Measurements from ENCODE around the gene SDK2. TPM values are rescaled to one million over a fixed set of nuclear protein-coding genes. Genes with fewer than 3 reads are reported as not detected.

The SDK2 gene
- polyA plus RNA-seq, 1 experiment, result 0.04 TPM

- ChIA-PET POLR2A (no interaction called here), CTCF (interaction anchor here (3.9 kb wide), 1 partner anchor 768 kb away, joined by 25 read pairs; no protein-coding TSS in a partner anchor)
These were observed 212.6 kb downstream of the SDK2 start for GRCh38 chr17:73431401-73432205.

GRCh38 chr17:73430848-73431247, 213.4 kb downstream of the SDK2 start:
- Histone ChIP-seq H3K4me3 (ENCODE audit: low read depth, low read length) (no peak overlapping the region), H3K36me3 (ENCODE audit: control insufficient read depth, insufficient read depth, low read length) (no peaks in the 10 kb centered on the region), H3K27me3 (ENCODE audit: control insufficient read depth, insufficient read depth, low read length) (no peaks in the 10 kb centered on the region)
- POLR2A ChIA-PET, result no interaction called here
- CTCF ChIA-PET, result interaction anchor here (1.8 to 4.9 kb wide), 3 partner anchors 214 to 769 kb away, joined by 5 to 27 read pairs (median 25); partner anchors contain the start of gene SDK2
- no peak for DNase-seq (ENCODE audit: low read depth)
- TF ChIP-seq CTCF (IDR thresholded peaks at IDR 0.05; ENCODE audit: insufficient read depth, low read depth, low read length), result no peak

More at GRCh38 chr17:73431401-73432205, 212.6 kb downstream of the SDK2 start:
- H3K4me3 ChIP-seq (ENCODE audit: low read depth, low read length), result no peak overlapping the region
- no peak for DNase-seq (ENCODE audit: low read depth)
- H3K36me3 ChIP-seq (ENCODE audit: control insufficient read depth, insufficient read depth, low read length), result no peaks in the 10 kb centered on the region
- TF ChIP-seq CTCF (IDR thresholded peaks at IDR 0.05; ENCODE audit: insufficient read depth, low read depth, low read length), result no peak
- H3K27me3 ChIP-seq (ENCODE audit: control insufficient read depth, insufficient read depth, low read length), result no peaks in the 10 kb centered on the region

GRCh38 chr17:73430165-73430680, 214.0 kb downstream of the SDK2 start:
- H3K4me3 ChIP-seq (ENCODE audit: low read depth, low read length), result no peak overlapping the region
- no peaks in the 10 kb centered on the region for H3K27me3 ChIP-seq (ENCODE audit: control insufficient read depth, insufficient read depth, low read length)
- DNase-seq (ENCODE audit: low read depth), result no peak
- CTCF ChIA-PET, result interaction anchor here (0.7 to 4.9 kb wide), 14 partner anchors 9 to 769 kb away, joined by 3 to 27 read pairs (median 5); partner anchors contain the start of gene SDK2
- H3K36me3 ChIP-seq (ENCODE audit: control insufficient read depth, insufficient read depth, low read length), result no peaks in the 10 kb centered on the region
- no peak for TF ChIP-seq CTCF (IDR thresholded peaks at IDR 0.05; ENCODE audit: insufficient read depth, low read depth, low read length)
- POLR2A ChIA-PET, result no interaction called here

GRCh38 chr17:73429440-73430164, 214.6 kb downstream of the SDK2 start:
- ChIA-PET CTCF (interaction anchor here (0.6 to 4.9 kb wide), 18 partner anchors 8 to 770 kb away, joined by 3 to 27 read pairs (median 4); partner anchors contain the start of gene SDK2), POLR2A (no interaction called here)
- peak; percentile 4 for DNase-seq (ENCODE audit: low read depth)
- peak; percentile 95 for TF ChIP-seq CTCF (IDR thresholded peaks at IDR 0.05; ENCODE audit: insufficient read depth, low read depth, low read length)
- H3K27me3 ChIP-seq (ENCODE audit: control insufficient read depth, insufficient read depth, low read length), result no peaks in the 10 kb centered on the region
- H3K4me3 ChIP-seq (ENCODE audit: low read depth, low read length), result no peak overlapping the region
- no peaks in the 10 kb centered on the region for H3K36me3 ChIP-seq (ENCODE audit: control insufficient read depth, insufficient read depth, low read length)

- H3K27me3 ChIP-seq (ENCODE audit: control insufficient read depth, insufficient read depth, low read length), result no peaks in the 10 kb centered on the region
- no peak for DNase-seq (ENCODE audit: low read depth)
- TF ChIP-seq CTCF (IDR thresholded peaks at IDR 0.05; ENCODE audit: insufficient read depth, low read depth, low read length), result no peak
- no peaks in the 10 kb centered on the region for H3K36me3 ChIP-seq (ENCODE audit: control insufficient read depth, insufficient read depth, low read length)
- POLR2A ChIA-PET, result no interaction called here
- CTCF ChIA-PET, result interaction anchor here (1.0 to 4.9 kb wide), 2 partner anchors 700 to 750 kb away, joined by 3 to 27 read pairs; no protein-coding TSS in a partner anchor
- H3K4me3 ChIP-seq (ENCODE audit: low read depth, low read length), result no peak overlapping the region
These were observed 217.0 kb downstream of the SDK2 start for GRCh38 chr17:73427198-73427597.
